ENCODE measurements around the gene IL10RA. TPM values are rescaled to one million over a fixed set of nuclear protein-coding genes. Genes with fewer than 3 reads are reported as not detected.
"Not testable (repeated sequence)": the region's sequence is repeated elsewhere in the genome, so short reads cannot be mapped to it uniquely, and the experiment has no call there.

The IL10RA gene
- total RNA-seq, 1 donor from 2014 or later = 8.9 TPM

GRCh38 chr11:118004543-118005223 is 18.5 kb downstream of the IL10RA start:
- Histone ChIP-seq H3K27ac (ENCODE audit: low read depth, low read length) (no peak overlapping the region), H3K4me3 (ENCODE audit: low read length in 3 of 3) (no peak overlapping the region), H3K36me3 (ENCODE audit: control insufficient read depth in 3 of 3, insufficient read depth in 3 of 3, low read length in 3 of 3) (no peaks in the 10 kb centered on the region), H3K9ac (ENCODE audit: low read depth in 1 of 3, low read length in 3 of 3) (no peak overlapping the region), H3K9me3 (ENCODE audit: control insufficient read depth in 3 of 3, low read length in 3 of 3) (no peaks in the 10 kb centered on the region), H3K27me3 (ENCODE audit: control insufficient read depth in 3 of 3, insufficient read depth in 3 of 3, low read length in 3 of 3) (peaks cover 0 to 2% (median 0%) of the 10 kb centered on the region in 3 donors), H3K4me1 (ENCODE audit: control insufficient read depth in 3 of 3, insufficient read depth in 3 of 3, low read length in 3 of 3) (peaks cover 0 to 11% (median 0%) of the 10 kb centered on the region in 3 donors)

- H3K9me3 ChIP-seq (ENCODE audit: control insufficient read depth in 3 of 3, low read length in 3 of 3) = no peaks in the 10 kb centered on the region
- no peaks in the 10 kb centered on the region for H3K36me3 ChIP-seq (ENCODE audit: control insufficient read depth in 3 of 3, insufficient read depth in 3 of 3, low read length in 3 of 3)
- H3K27me3 ChIP-seq (ENCODE audit: control insufficient read depth in 3 of 3, insufficient read depth in 3 of 3, low read length in 3 of 3) = peaks cover 0 to 2% (median 0%) of the 10 kb centered on the region in 3 donors
- H3K9ac ChIP-seq (ENCODE audit: low read depth in 1 of 3, low read length in 3 of 3) = no peak overlapping the region
- no peak overlapping the region for H3K27ac ChIP-seq (ENCODE audit: low read depth, low read length)
- H3K4me3 ChIP-seq (ENCODE audit: low read length in 3 of 3) = no peak overlapping the region
- H3K4me1 ChIP-seq (ENCODE audit: control insufficient read depth in 3 of 3, insufficient read depth in 3 of 3, low read length in 3 of 3) = peaks cover 0 to 11% (median 2%) of the 10 kb centered on the region in 3 donors
Measured at GRCh38 chr11:118005224-118006152, 19.3 kb downstream of the IL10RA start.

- Histone ChIP-seq H3K9ac (ENCODE audit: low read depth in 1 of 3, low read length in 3 of 3) (no peak overlapping the region), H3K4me3 (ENCODE audit: low read length in 3 of 3) (no peak overlapping the region), H3K9me3 (ENCODE audit: control insufficient read depth in 3 of 3, low read length in 3 of 3) (no peaks in the 10 kb centered on the region), H3K27ac (ENCODE audit: low read depth, low read length) (no peak overlapping the region), H3K27me3 (ENCODE audit: control insufficient read depth in 3 of 3, insufficient read depth in 3 of 3, low read length in 3 of 3) (peaks cover 0 to 2% (median 2%) of the 10 kb centered on the region in 3 donors), H3K36me3 (ENCODE audit: control insufficient read depth in 3 of 3, insufficient read depth in 3 of 3, low read length in 3 of 3) (no peaks in the 10 kb centered on the region), H3K4me1 (ENCODE audit: control insufficient read depth in 3 of 3, insufficient read depth in 3 of 3, low read length in 3 of 3) (peaks cover 0 to 11% (median 3%) of the 10 kb centered on the region in 3 donors)
Measured at GRCh38 chr11:118006153-118006534, 19.9 kb downstream of the IL10RA start.

DNA sequence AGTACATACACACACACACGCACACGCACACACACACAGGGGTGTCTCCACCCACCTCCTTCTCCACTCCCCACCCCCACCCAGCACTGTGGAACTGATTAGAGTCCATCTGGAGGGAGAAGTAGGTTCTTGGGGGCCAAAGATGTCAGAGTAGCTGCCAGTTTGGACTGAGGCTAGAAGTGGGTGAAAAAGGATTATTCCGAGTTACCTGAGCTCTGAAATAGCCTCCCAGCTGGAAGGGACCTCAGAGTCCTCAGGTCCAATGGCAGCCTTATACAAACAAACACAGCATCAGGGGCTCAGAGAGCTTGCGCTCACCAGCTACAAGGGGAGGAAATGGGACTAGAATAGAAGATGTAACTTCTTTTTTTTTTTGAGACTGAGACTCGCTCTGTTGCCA is 20.8 kb downstream of the IL10RA start:
- peaks cover 0 to 6% (median 2%) of the 10 kb centered on the region in 3 donors for H3K27me3 ChIP-seq (ENCODE audit: control insufficient read depth in 3 of 3, insufficient read depth in 3 of 3, low read length in 3 of 3)
- H3K9ac ChIP-seq (ENCODE audit: low read depth in 1 of 3, low read length in 3 of 3) = no peak overlapping the region
- H3K27ac ChIP-seq (ENCODE audit: low read depth, low read length) = peak overlapping the region; percentile 47
- peaks cover 0 to 10% (median 3%) of the 10 kb centered on the region in 3 donors for H3K4me1 ChIP-seq (ENCODE audit: control insufficient read depth in 3 of 3, insufficient read depth in 3 of 3, low read length in 3 of 3)
- H3K9me3 ChIP-seq (ENCODE audit: control insufficient read depth in 3 of 3, low read length in 3 of 3) = no peaks in the 10 kb centered on the region
- no peak overlapping the region for H3K4me3 ChIP-seq (ENCODE audit: low read length in 3 of 3)
- H3K36me3 ChIP-seq (ENCODE audit: control insufficient read depth in 3 of 3, insufficient read depth in 3 of 3, low read length in 3 of 3) = no peaks in the 10 kb centered on the region

DNA sequence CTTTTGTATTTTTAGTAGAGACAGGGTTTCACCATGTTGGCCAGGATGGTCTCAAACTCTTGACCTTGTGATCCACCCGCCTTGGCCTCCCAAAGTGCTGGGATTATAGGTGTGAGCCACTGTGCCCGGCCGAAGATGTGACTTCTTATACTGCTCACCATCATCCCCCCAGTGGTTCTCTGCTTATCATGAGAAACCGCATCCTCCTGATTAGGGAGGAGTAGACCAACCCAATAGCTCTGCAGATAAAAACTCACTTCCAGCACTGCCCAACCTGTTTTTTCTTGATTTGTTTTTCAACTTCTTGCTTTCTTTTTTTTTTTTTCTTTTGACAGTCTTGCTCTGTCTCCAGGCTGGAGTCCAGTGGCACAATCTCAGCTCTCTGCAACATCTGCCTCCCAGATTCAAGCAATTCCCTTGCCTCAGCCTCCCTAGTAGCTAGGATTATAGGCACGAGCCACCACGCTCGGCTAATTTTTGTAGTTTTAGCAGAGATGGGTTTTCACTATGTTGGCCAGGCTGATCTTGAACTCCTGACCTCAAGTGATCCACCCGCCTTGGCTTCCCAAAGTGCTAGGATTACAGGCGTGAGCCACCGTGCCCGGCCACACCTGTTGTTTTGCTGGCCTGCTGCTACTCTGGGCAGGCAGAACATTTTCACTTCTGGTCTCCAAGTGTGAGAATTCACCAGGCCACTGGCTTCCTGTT is 21.5 kb downstream of the IL10RA start:
- not testable (repeated sequence) for H3K9me3 ChIP-seq (ENCODE audit: control insufficient read depth in 3 of 3, low read length in 3 of 3); H3K4me1 ChIP-seq (ENCODE audit: control insufficient read depth in 3 of 3, insufficient read depth in 3 of 3, low read length in 3 of 3); H3K27me3 ChIP-seq (ENCODE audit: control insufficient read depth in 3 of 3, insufficient read depth in 3 of 3, low read length in 3 of 3); H3K4me3 ChIP-seq (ENCODE audit: low read length in 3 of 3); H3K36me3 ChIP-seq (ENCODE audit: control insufficient read depth in 3 of 3, insufficient read depth in 3 of 3, low read length in 3 of 3); H3K9ac ChIP-seq (ENCODE audit: low read depth in 1 of 3, low read length in 3 of 3)
- H3K27ac ChIP-seq (ENCODE audit: low read depth, low read length) = peak overlapping the region; percentile 47

DNA sequence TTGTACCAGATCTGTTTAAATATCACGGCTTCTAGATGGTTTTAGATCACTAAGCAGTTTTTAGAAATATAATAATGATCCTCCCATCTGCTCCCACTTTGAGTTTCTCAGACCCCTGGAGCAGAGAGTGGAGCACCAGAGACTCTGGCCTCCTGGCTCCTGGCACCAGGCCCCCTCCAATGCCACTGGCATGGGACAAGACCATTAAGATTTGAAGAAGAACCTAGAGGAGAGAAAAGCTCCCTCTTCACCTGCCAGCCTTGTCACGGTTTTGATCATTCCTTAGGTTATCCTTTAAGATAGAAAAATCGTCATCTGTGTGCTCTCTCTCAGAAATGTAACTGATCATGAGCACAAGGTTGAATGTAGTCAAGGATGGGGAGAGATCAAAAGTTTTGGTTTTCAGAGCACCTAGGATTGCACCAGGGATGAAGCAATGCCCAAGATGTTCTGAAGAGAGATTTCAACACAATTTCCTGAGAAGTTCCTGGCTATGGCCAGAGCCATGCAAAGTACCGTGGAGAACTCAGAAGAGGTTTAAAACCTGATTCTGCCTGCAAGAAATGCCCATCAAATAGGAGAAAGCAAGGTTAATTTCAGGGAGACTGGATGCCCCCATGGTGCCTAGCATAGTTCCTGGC is 22.2 kb downstream of the IL10RA start:
- Histone ChIP-seq H3K27ac (ENCODE audit: low read depth, low read length) (peak overlapping the region; percentile 47), H3K4me1 (ENCODE audit: control insufficient read depth in 3 of 3, insufficient read depth in 3 of 3, low read length in 3 of 3) (peaks cover 0 to 11% (median 3%) of the 10 kb centered on the region in 3 donors), H3K4me3 (ENCODE audit: low read length in 3 of 3) (no peak overlapping the region), H3K36me3 (ENCODE audit: control insufficient read depth in 3 of 3, insufficient read depth in 3 of 3, low read length in 3 of 3) (no peaks in the 10 kb centered on the region), H3K9me3 (ENCODE audit: control insufficient read depth in 3 of 3, low read length in 3 of 3) (no peaks in the 10 kb centered on the region), H3K9ac (ENCODE audit: low read depth in 1 of 3, low read length in 3 of 3) (no peak overlapping the region), H3K27me3 (ENCODE audit: control insufficient read depth in 3 of 3, insufficient read depth in 3 of 3, low read length in 3 of 3) (peaks cover 0 to 9% (median 6%) of the 10 kb centered on the region in 3 donors)

DNA sequence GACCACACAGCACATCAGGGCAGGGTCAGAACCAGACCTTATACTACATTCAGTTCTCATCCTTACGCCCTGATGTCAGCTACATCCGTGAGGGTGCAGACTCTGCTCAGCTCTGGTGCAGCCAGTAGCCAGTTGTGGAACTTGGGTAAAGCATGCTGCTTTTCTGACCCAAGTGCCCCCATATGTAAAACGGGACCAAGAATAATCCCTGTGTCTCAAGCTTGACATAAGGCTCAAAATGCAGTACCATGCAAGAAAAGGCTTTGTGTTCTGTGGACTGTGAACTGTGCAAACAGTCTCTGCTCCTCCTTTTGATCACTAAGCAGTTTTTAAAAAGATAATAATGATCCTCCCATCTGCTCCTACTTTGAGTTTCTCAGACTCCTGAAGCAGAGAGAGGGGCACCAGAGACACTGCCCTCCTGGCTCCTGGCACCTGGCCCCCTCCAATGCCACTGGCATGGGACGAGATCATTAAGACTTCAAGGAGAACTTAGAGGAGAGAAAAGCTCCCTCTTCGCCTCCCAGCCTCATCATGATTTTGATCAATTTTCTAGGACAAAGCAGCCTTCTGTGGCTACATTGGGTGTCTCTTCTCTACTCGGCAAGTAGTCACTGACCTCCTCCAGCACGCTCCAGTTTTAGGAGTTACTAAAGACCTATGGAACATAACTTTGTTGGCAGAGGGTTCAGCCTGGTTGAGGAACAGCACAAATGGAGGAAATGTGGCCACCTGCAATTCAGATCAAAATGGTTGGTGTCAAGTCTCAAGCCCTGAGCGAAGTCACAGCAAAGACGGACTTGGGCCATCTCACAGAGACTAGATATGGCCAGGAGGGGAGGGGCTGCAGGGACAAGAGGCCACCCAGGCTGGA is 23.9 kb downstream of the IL10RA start:
- no peaks in the 10 kb centered on the region for H3K36me3 ChIP-seq (ENCODE audit: control insufficient read depth in 3 of 3, insufficient read depth in 3 of 3, low read length in 3 of 3)
- no peak overlapping the region for H3K9ac ChIP-seq (ENCODE audit: low read depth in 1 of 3, low read length in 3 of 3)
- peaks cover 0 to 11% (median 3%) of the 10 kb centered on the region in 3 donors for H3K4me1 ChIP-seq (ENCODE audit: control insufficient read depth in 3 of 3, insufficient read depth in 3 of 3, low read length in 3 of 3)
- no peaks in the 10 kb centered on the region for H3K9me3 ChIP-seq (ENCODE audit: control insufficient read depth in 3 of 3, low read length in 3 of 3)
- no peak overlapping the region for H3K4me3 ChIP-seq (ENCODE audit: low read length in 3 of 3)
- H3K27me3 ChIP-seq (ENCODE audit: control insufficient read depth in 3 of 3, insufficient read depth in 3 of 3, low read length in 3 of 3) = peaks cover 0 to 8% (median 6%) of the 10 kb centered on the region in 3 donors
- peak overlapping the region; percentile 51 for H3K27ac ChIP-seq (ENCODE audit: low read depth, low read length)

DNA sequence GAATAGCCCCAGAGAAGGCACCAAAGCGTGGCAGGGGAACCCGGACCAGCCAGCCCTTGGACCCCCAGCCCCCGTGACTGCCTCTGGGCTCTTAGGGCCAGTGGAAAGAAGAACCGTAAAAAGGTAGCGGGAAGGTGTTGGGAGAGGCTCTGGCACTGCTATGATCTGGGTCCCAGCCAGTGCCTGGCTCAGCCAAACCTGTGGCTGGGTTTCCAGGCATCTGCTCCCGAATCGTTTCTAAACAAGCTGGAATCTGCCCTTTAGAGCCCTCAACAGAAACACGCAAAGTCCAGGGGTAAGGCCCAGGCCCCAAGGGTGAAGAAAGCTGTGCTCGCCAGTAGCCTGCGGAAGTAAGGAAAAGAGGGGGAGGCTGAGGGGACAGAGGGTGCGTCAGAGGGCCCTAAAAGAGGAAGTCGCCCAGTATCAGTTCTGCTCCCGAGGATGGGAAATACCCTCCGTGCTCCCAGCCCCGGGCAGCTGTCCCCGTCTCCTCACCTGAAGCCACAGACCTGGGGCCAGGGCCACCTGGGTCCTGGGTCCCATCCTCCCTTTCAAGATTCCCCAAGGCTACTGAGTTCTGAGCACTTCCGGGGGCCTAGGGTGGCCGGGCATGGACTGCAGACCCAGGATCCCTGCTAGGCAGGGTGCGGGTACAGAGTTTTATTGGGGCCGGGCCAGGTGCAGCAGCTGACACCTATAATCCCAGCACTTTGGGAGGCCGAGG is 24.7 kb downstream of the IL10RA start:
- Histone ChIP-seq H3K36me3 (ENCODE audit: control insufficient read depth in 3 of 3, insufficient read depth in 3 of 3, low read length in 3 of 3) (no peaks in the 10 kb centered on the region), H3K9ac (ENCODE audit: low read depth in 1 of 3, low read length in 3 of 3) (no peak overlapping the region), H3K4me1 (ENCODE audit: control insufficient read depth in 3 of 3, insufficient read depth in 3 of 3, low read length in 3 of 3) (peaks cover 0 to 6% (median 3%) of the 10 kb centered on the region in 3 donors), H3K27ac (ENCODE audit: low read depth, low read length) (peak overlapping the region; percentile 51), H3K27me3 (ENCODE audit: control insufficient read depth in 3 of 3, insufficient read depth in 3 of 3, low read length in 3 of 3) (peaks cover 0 to 14% (median 10%) of the 10 kb centered on the region in 3 donors), H3K4me3 (ENCODE audit: low read length in 3 of 3) (no peak overlapping the region), H3K9me3 (ENCODE audit: control insufficient read depth in 3 of 3, low read length in 3 of 3) (no peaks in the 10 kb centered on the region)

Measured in skeletal muscle tissue (tissue), 4 donors.